ENCODE measurements around the gene SRRM2. TPM values are rescaled to one million over a fixed set of nuclear protein-coding genes. Genes with fewer than 3 reads are reported as not detected.

Gene SRRM2
- total RNA-seq, 1 experiment from 2014 or later: 617 TPM

DNA sequence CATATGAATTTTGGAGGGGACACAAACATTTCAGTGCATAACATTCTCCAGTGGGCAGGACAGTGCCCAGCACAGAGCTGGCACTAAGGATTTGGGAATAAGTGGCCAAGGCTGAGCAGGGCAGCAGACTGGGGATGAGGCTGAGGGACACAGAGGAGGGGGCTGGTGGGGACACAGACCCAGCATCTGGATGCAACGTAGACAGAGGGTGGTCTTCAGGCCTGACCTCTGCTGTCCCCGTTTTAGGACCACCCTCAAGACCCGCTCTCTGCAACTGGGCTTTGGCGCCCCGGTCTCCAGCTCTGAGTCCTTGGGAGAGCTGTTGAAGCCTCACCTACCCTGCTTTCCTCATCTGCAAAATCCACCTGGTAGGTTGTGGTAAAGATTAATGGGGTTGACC, 38.2 kb downstream of the SRRM2 start:
- no peaks in the 10 kb centered on the region for H3K9me3 ChIP-seq (ENCODE audit: control insufficient read depth, insufficient read depth, low read depth, low read length)
- H3K4me3 ChIP-seq (ENCODE audit: low read depth in 2 of 2, low read length in 2 of 2): no peak overlapping the region
- H3K36me3 ChIP-seq (ENCODE audit: control insufficient read depth, insufficient read depth, low read length): no peaks in the 10 kb centered on the region
- BruUV-seq (replicated peaks): no TSS peak
- TF ChIP-seq SIN3A (IDR thresholded peaks at IDR 0.05; ENCODE audit: borderline replicate concordance, insufficient read depth, low read depth, low read length) (no peak), TCF7L2 (IDR thresholded peaks at IDR 0.05; ENCODE audit: low read depth, low read length) (no peak), POLR2AphosphoS5 (IDR thresholded peaks at IDR 0.05; ENCODE audit: low read depth, low read length) (no peak)
- TF ChIP-seq, protein P1, sequence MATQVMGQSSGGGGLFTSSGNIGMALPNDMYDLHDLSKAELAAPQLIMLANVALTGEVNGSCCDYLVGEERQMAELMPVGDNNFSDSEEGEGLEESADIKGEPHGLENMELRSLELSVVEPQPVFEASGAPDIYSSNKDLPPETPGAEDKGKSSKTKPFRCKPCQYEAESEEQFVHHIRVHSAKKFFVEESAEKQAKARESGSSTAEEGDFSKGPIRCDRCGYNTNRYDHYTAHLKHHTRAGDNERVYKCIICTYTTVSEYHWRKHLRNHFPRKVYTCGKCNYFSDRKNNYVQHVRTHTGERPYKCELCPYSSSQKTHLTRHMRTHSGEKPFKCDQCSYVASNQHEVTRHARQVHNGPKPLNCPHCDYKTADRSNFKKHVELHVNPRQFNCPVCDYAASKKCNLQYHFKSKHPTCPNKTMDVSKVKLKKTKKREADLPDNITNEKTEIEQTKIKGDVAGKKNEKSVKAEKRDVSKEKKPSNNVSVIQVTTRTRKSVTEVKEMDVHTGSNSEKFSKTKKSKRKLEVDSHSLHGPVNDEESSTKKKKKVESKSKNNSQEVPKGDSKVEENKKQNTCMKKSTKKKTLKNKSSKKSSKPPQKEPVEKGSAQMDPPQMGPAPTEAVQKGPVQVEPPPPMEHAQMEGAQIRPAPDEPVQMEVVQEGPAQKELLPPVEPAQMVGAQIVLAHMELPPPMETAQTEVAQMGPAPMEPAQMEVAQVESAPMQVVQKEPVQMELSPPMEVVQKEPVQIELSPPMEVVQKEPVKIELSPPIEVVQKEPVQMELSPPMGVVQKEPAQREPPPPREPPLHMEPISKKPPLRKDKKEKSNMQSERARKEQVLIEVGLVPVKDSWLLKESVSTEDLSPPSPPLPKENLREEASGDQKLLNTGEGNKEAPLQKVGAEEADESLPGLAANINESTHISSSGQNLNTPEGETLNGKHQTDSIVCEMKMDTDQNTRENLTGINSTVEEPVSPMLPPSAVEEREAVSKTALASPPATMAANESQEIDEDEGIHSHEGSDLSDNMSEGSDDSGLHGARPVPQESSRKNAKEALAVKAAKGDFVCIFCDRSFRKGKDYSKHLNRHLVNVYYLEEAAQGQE (IDR thresholded peaks at IDR 0.05; ENCODE audit: insufficient read depth in 1 of 2, low read depth in 2 of 2, low read length in 1 of 2): no peak
- TF ChIP-seq, protein P2, sequence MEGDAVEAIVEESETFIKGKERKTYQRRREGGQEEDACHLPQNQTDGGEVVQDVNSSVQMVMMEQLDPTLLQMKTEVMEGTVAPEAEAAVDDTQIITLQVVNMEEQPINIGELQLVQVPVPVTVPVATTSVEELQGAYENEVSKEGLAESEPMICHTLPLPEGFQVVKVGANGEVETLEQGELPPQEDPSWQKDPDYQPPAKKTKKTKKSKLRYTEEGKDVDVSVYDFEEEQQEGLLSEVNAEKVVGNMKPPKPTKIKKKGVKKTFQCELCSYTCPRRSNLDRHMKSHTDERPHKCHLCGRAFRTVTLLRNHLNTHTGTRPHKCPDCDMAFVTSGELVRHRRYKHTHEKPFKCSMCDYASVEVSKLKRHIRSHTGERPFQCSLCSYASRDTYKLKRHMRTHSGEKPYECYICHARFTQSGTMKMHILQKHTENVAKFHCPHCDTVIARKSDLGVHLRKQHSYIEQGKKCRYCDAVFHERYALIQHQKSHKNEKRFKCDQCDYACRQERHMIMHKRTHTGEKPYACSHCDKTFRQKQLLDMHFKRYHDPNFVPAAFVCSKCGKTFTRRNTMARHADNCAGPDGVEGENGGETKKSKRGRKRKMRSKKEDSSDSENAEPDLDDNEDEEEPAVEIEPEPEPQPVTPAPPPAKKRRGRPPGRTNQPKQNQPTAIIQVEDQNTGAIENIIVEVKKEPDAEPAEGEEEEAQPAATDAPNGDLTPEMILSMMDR (IDR thresholded peaks at IDR 0.05): no peak
- in situ Hi-C loops (cut with HindIII; ENCODE audit: low pct_unique_long_range_greater_than_20kb, low sequenced_read_pairs): no loop called here
- H3K27ac ChIP-seq (ENCODE audit: low read length): no peak overlapping the region
- intact Hi-C loops (cut with micrococcal nuclease; ENCODE audit: unreplicated experiment): no loop called here
- POLR2A ChIA-PET: interaction anchor here (0.7 kb wide), 1 partner anchor 34 kb away, joined by 5 read pairs; no protein-coding TSS in a partner anchor
- 0 out of 2 replicates have a peak, but pooled peaks have one; percentile 13 for ATAC-seq
- no peaks in the 10 kb centered on the region for H3K27me3 ChIP-seq (ENCODE audit: control insufficient read depth, insufficient read depth, low read length)
- peaks cover 13% of the 10 kb centered on the region; the same call in 1 of the 2 replicates for H3K4me1 ChIP-seq (ENCODE audit: control insufficient read depth, insufficient read depth, low read length)
- CTCF ChIA-PET: no interaction called here
- no peak for DNase-seq (ENCODE audit: low read depth, low spot score)

DNA sequence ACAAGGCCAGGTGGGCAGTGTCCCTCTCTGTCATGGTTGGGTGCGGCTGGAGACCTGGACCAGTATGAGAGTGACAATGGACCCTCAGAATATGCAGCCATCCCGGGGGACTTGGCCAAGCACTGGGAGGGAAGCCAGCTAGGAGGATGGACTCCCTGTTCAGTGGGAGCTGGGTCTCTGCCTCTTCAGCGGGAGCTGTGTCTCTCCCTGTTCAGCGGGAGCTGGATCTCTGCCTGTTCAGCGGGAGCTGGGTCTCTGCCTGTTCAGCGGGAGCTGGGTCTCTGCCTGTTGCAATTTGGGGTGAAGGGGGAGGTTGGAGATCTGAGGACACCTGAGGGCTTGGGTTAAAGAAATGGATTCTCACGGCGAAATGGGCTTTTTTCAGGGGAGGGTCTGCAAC, 38.7 kb downstream of the SRRM2 start:
- in situ Hi-C loops (cut with HindIII; ENCODE audit: low pct_unique_long_range_greater_than_20kb, low sequenced_read_pairs) (no loop called here), intact Hi-C loops (cut with micrococcal nuclease; ENCODE audit: unreplicated experiment) (no loop called here)
- ChIA-PET POLR2A (no interaction called here), CTCF (no interaction called here)
- Histone ChIP-seq H3K4me1 (ENCODE audit: control insufficient read depth, insufficient read depth, low read length) (peaks cover 9% of the 10 kb centered on the region; the same call in 1 of the 2 replicates), H3K4me3 (ENCODE audit: low read depth in 2 of 2, low read length in 2 of 2) (no peak overlapping the region), H3K27me3 (ENCODE audit: control insufficient read depth, insufficient read depth, low read length) (no peaks in the 10 kb centered on the region), H3K9me3 (ENCODE audit: control insufficient read depth, insufficient read depth, low read depth, low read length) (no peaks in the 10 kb centered on the region), H3K36me3 (ENCODE audit: control insufficient read depth, insufficient read depth, low read length) (no peaks in the 10 kb centered on the region), H3K27ac (ENCODE audit: low read length) (no peak overlapping the region)
- DNase-seq (ENCODE audit: low read depth, low spot score) (no peak), ATAC-seq (no peak)
- BruUV-seq (replicated peaks): no TSS peak
- TF ChIP-seq, protein P1 (IDR thresholded peaks at IDR 0.05; ENCODE audit: insufficient read depth in 1 of 2, low read depth in 2 of 2, low read length in 1 of 2): no peak

All from Panc1 (cell line).